Measurements from ENCODE around the gene ZBTB40.

ZBTB40 gene

DNA sequence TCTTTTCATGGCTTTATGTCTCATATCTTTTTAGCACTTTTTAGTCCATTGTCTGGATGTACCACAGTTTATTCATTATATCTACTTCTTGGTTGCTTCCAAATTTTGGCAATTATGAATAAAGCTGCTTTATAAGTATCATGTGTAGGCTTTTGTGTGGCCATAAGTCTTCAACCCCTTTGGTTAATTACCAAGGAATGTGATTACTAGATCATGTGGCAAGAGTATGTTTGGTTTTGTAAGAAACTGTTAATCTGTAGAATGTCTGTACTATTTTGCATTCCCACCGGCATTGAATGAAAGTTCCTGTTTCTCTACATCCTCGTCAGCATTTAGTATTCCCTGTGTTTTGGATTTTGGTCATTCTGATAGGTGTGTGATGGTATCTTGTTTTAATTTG, 31.5 kb downstream of the ZBTB40 start:
- no peaks in the 10 kb centered on the region for H3K9me3 ChIP-seq (ENCODE audit: insufficient read depth, low read length)

DNA sequence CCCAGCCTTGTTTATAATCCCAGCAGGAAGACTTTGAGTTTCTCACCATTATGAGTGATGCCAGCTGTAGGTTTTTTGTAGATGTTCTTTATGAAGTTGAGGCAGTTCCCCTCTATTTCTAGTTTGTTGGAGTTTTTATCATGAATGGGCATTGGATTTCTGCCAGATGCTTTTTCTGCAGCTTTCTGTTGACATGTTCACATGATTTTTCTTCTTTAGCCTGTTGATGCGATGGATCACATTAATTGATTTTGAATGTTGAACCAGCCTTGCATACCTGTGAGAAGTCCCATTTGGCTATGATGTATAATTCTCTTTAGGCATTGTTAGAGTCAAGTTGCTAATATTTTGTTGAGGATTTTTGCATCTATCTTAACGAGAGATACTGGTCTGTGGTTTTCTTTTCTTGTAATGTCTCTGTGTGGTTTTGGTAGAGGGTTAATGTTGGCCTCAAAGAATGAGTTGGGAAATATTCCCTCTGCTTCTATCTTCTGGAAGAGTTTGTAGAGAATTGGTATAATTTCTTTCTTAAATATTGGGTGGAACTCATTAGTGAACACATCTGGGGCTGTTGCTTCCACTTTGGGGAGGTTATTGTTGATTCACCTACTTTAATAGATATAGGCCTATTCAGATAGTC, 33.2 kb downstream of the ZBTB40 start:
- no peaks in the 10 kb centered on the region for H3F3A ChIP-seq (ENCODE audit: insufficient read depth)

More for the DNA sequence above, 31.5 kb downstream of the ZBTB40 start:
- no peaks in the 10 kb centered on the region for H3K27me3 ChIP-seq (ENCODE audit: low read length)
- H3K79me2 ChIP-seq (ENCODE audit: insufficient read depth, low read length) = peaks cover 42% of the 10 kb centered on the region
- no peak for TF ChIP-seq EZH2phosphoT487 (conservative IDR thresholded peaks at IDR 0.05; ENCODE audit: low read length)
- TF ChIP-seq, protein P1, sequence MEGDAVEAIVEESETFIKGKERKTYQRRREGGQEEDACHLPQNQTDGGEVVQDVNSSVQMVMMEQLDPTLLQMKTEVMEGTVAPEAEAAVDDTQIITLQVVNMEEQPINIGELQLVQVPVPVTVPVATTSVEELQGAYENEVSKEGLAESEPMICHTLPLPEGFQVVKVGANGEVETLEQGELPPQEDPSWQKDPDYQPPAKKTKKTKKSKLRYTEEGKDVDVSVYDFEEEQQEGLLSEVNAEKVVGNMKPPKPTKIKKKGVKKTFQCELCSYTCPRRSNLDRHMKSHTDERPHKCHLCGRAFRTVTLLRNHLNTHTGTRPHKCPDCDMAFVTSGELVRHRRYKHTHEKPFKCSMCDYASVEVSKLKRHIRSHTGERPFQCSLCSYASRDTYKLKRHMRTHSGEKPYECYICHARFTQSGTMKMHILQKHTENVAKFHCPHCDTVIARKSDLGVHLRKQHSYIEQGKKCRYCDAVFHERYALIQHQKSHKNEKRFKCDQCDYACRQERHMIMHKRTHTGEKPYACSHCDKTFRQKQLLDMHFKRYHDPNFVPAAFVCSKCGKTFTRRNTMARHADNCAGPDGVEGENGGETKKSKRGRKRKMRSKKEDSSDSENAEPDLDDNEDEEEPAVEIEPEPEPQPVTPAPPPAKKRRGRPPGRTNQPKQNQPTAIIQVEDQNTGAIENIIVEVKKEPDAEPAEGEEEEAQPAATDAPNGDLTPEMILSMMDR (IDR thresholded peaks at IDR 0.05; ENCODE audit: insufficient read depth, low read length, poor library complexity, severe bottlenecking) = no peak
- no peak overlapping the region for H3K4me3 ChIP-seq (ENCODE audit: insufficient read depth, low read length, poor library complexity, severe bottlenecking)
- H3K36me3 ChIP-seq (ENCODE audit: low read length) = no peaks in the 10 kb centered on the region
- no peak overlapping the region for H3K9ac ChIP-seq (ENCODE audit: low read length)
- no peak overlapping the region for H3K4me2 ChIP-seq (ENCODE audit: low read depth, low read length, poor library complexity, severe bottlenecking)
- no peaks in the 10 kb centered on the region for H3F3A ChIP-seq (ENCODE audit: insufficient read depth)
- peaks cover 3% of the 10 kb centered on the region; the same call in 1 of the 2 replicates for H4K20me1 ChIP-seq (ENCODE audit: low read depth, low read length)
- no peak overlapping the region for H3K27ac ChIP-seq (ENCODE audit: low read depth, low read length)
- H3K9me2 ChIP-seq (replicated peaks; ENCODE audit: insufficient read depth, low read length) = no peaks in the 10 kb centered on the region
- H2AFZ ChIP-seq (ENCODE audit: low read depth, low read length, severe bottlenecking) = no peak overlapping the region

DNA sequence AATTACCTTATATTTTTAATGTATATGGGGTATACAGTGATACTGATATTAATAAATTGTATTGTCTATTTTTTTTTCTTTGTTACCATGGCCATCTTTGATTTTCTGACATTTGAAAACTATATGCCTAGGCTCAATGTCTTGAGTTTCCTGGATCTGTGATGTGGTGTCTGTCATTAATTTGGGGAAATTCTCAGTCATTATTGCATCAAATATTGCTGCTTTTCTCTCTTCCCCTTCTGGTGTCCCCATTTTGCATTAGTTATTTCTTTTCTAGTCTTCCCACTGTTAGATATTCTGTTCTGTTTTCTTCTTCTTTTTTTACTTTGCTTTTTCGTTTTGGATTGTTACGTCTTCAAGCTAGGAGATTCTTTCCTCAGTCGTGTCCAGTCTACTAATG, 33.8 kb downstream of the ZBTB40 start:
- TF ChIP-seq, protein P1 (IDR thresholded peaks at IDR 0.05; ENCODE audit: insufficient read depth, low read length, poor library complexity, severe bottlenecking) = no peak
- TF ChIP-seq EZH2phosphoT487 (conservative IDR thresholded peaks at IDR 0.05; ENCODE audit: low read length) = no peak
- no peak overlapping the region for H3K9ac ChIP-seq (ENCODE audit: low read length)
- no peaks in the 10 kb centered on the region for H3F3A ChIP-seq (ENCODE audit: insufficient read depth)
- no peak overlapping the region for H3K27ac ChIP-seq (ENCODE audit: low read depth, low read length)
- H3K9me2 ChIP-seq (replicated peaks; ENCODE audit: insufficient read depth, low read length) = no peaks in the 10 kb centered on the region
- H3K9me3 ChIP-seq (ENCODE audit: insufficient read depth, low read length) = no peaks in the 10 kb centered on the region
- no peak overlapping the region for H3K4me2 ChIP-seq (ENCODE audit: low read depth, low read length, poor library complexity, severe bottlenecking)
- H3K27me3 ChIP-seq (ENCODE audit: low read length) = no peaks in the 10 kb centered on the region
- H3K36me3 ChIP-seq (ENCODE audit: low read length) = no peaks in the 10 kb centered on the region
- H4K20me1 ChIP-seq (ENCODE audit: low read depth, low read length) = peaks cover 3% of the 10 kb centered on the region
- peaks cover 32% of the 10 kb centered on the region for H3K79me2 ChIP-seq (ENCODE audit: insufficient read depth, low read length)
- H3K4me3 ChIP-seq (ENCODE audit: insufficient read depth, low read length, poor library complexity, severe bottlenecking) = no peak overlapping the region
- H2AFZ ChIP-seq (ENCODE audit: low read depth, low read length, severe bottlenecking) = no peak overlapping the region

More for the DNA sequence above, 33.2 kb downstream of the ZBTB40 start:
- Histone ChIP-seq H3K36me3 (ENCODE audit: low read length) (no peaks in the 10 kb centered on the region), H3K27me3 (ENCODE audit: low read length) (no peaks in the 10 kb centered on the region), H3K9me2 (replicated peaks; ENCODE audit: insufficient read depth, low read length) (no peaks in the 10 kb centered on the region), H4K20me1 (ENCODE audit: low read depth, low read length) (peaks cover 3% of the 10 kb centered on the region), H3K9ac (ENCODE audit: low read length) (no peak overlapping the region), H3K27ac (ENCODE audit: low read depth, low read length) (no peak overlapping the region), H2AFZ (ENCODE audit: low read depth, low read length, severe bottlenecking) (no peak overlapping the region), H3K9me3 (ENCODE audit: insufficient read depth, low read length) (no peaks in the 10 kb centered on the region), H3K4me2 (ENCODE audit: low read depth, low read length, poor library complexity, severe bottlenecking) (no peak overlapping the region), H3K4me3 (ENCODE audit: insufficient read depth, low read length, poor library complexity, severe bottlenecking) (no peak overlapping the region), H3K79me2 (ENCODE audit: insufficient read depth, low read length) (peaks cover 33% of the 10 kb centered on the region)
- no peak for TF ChIP-seq EZH2phosphoT487 (conservative IDR thresholded peaks at IDR 0.05; ENCODE audit: low read length)
- TF ChIP-seq, protein P1 (IDR thresholded peaks at IDR 0.05; ENCODE audit: insufficient read depth, low read length, poor library complexity, severe bottlenecking) = no peak
